GM21367 (cell line): ENCODE results near the gene TTC38.

ENCODE experiments used
- ATAC-seq: cut with Tn5 transposase; IDR thresholded peaks from one replicate; pipeline ENCODE4 v1.9.1; 2021; ENCODE audit not compliant: unreplicated experiment

Gene TTC38

DNA sequence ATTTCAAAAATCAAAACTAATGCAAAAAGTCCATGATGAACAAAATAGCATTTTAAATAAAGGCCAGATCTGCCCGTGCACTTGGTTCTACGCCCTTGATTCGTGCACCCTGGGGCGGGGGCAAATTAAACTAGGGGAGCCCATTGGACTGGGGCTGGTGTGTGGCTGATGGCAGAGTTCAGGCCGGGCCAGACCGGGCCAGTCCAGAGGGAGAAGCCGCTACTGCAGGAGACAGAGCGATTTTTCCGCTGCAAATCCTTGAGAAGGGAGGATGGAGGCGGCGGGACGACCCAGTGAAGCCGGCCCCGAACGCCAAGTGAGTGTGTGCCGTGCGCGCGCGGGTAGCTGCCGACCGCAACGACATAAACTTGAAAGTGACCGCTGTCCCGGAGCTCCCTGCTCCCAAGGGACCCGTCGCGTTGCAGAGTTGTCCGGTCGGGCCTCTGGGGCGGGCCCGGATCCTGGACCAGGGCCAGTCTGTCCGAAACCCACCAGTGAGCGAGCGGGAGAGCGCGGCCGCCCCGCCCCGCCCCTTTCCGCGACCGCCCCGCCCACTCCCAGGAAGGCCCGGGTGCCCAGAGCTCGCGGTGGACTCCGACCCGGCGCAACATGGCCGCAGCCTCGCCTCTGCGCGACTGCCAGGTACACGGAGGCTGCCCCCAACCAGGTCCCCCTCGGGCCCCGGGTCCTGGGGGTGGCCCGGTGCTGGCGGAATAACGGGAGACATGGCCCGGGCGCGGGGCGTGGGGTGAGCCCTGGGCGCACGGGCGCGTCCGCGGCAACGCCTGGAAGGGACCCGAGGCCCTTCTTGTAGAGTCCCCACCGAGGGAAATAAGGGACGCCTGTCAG is at the start of gene TTC38:
TTC38 (plus strand) TSS at position 578 of the 849 bp plus-strand sequence; CDS start at position 610, 32 bp downstream.
- ATAC-seq = peak; percentile 73

GRCh38 chr22:46219636-46220035 is 48.2 kb upstream of the TTC38 start:
- ATAC-seq = no peak

GRCh38 chr22:46220921-46221320 is 46.9 kb upstream of the TTC38 start:
- no peak for ATAC-seq

DNA sequence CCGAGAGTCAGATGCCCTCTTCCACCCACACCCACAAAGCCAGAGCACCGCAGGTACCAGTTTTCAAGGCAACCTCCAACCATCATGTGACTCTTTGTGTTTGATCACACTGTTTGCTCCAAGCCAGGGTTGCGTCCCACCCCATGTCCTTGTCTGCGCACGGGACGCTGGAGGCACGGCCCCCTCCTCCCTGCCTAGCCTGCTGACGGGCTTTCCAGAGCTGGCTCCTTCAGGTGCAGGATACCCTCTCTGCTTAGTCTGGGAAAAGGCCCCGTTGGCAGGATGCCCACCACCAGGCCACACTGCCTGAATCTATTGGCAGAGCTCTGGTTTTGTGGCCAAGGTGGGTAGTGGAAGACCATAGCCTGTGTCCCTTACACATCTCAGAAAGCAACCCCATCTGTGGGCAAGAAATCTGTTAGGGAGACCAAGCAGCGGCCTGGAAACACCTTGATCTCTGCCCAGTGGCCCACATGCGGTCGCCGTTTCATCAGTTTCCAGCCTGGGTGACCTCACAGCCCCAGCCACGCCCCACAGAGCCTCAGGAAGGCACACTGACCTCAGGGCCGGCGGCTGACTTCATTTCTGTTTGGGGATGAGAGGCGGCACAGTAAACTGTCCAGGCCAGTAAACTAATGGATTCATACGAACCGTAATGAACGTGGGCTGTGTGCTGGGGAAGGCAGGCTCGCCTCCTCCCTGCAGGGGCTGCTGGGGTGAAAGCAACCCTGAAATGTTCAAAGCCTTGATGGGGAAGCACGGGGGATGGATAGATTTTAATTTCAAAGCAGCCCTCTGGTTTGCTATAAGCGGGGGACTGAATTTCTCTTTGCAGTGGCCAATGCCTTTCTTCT is 43.5 kb upstream of the TTC38 start:
- ATAC-seq = no peak

- no peak for ATAC-seq
Measured at GRCh38 chr22:46224898-46225290, 42.9 kb upstream of the TTC38 start.

GRCh38 chr22:46225631-46226030 is 42.2 kb upstream of the TTC38 start:
- no peak for ATAC-seq

- ATAC-seq = no peak
Measured at GRCh38 chr22:46226577-46226976, 41.2 kb upstream of the TTC38 start.

GRCh38 chr22:46229701-46230100 is 38.1 kb upstream of the TTC38 start:
- ATAC-seq = no peak

GRCh38 chr22:46230262-46230901 is 37.4 kb upstream of the TTC38 start:
- no peak for ATAC-seq

DNA sequence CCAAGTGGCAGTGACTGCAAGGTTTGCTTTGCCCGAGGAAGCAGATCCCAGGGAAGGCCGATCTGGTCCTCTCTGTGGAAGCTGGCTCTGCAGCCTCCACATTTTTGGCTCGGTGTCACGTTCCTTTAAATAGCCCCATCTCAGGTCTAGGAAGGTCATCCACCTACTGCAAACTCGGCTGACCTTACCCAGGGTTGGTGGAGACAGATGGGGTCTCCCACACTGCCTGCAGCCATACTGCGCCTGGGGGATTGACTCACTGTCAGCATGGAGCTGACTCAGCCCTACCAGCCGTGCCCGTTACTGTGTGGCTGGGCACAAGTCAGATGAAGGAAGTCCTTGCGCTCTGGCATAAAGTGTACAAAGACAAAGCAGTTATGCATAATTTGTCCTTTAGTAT is 34.6 kb upstream of the TTC38 start:
- no peak for ATAC-seq

GRCh38 chr22:46234969-46235368 is 32.8 kb upstream of the TTC38 start:
- ATAC-seq = no peak

DNA sequence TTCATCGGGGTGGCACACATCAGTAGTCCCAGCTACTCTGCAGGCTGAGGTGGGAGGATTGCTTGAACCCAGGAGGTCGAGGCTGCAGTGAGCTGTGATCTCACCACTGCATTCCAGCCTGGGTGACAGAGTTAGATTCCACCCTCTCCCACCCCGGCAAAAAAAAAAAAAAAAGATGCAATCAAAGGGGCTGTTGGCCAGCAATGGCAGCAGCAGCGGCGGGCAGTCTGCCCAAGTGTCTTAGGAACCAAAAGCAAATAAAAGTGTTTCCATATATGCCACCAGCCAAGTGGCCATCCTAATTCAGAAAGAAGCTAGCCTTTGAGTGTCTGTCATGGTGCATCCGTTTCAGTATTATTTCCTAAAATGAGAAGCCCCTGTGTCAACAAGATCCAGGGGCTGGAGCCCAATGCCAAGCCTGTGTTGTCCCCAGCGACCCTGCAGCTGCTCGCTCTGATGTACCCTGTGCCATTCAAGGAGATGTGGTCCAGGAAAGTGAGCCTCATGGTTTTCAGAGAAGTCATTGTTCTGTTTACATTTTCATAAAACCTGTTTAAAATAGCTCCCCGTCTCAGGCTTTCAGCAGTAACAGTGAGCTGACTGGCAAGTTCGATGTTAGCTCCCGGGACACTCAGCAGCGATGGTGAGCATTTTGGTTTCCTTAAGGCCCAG is 30.2 kb upstream of the TTC38 start:
- no peak for ATAC-seq

DNA sequence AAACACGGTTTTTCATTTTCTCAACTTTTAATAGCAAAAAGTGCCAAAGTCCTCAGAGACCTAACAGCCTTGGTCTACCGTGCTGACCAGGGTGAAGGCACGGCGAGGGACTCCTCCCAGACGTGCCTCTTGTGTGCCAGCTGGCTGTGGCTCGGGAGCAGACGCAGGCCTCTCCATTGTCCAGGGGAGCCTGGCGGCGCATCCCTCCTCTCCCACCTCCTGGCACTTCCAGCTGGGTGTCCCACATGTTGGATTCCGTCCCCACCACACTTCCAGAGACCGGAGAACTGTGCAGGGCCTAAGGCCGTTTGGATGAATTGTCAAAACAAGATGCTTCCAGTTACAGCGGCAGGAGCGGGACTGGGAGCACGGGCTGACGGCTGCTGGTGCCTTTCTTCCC is 29.3 kb upstream of the TTC38 start:
- ATAC-seq = no peak

DNA sequence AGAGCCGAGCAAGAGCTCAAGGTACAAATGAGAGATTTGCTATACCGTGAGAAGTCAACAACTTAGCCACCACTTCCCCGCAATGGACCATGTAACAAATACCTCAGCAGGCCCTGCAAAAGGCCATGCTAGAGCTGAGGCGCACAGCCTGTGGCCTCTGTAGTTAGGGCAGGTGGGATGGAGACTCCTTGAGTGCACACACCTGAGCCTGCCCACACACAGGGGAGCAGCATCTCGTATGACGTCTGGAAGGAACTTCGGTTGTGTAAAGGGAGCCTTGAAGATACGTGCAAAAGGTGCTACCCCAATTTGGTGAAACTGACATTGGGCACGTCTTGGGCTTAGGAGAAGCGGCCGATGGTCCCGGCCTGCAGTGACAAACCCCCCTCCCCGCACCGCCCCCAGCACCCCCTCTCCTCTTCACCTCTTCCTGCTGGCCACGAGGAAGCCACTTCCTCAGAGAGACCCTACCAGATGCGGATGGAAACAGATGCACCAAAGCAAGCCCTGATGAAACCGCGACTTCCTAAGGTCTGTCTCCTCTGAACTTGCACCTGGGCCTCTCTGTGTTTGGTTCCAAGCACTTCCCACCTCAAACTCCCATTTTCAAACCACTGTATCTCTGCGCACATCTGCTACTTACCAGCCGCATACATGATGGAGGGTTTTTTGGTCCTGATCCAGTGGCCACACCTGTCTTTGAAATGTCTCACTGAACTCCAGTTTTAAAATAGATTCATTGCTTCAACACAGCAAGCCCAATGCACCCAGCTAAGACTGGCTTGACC is 28.4 kb upstream of the TTC38 start:
- ATAC-seq = no peak

DNA sequence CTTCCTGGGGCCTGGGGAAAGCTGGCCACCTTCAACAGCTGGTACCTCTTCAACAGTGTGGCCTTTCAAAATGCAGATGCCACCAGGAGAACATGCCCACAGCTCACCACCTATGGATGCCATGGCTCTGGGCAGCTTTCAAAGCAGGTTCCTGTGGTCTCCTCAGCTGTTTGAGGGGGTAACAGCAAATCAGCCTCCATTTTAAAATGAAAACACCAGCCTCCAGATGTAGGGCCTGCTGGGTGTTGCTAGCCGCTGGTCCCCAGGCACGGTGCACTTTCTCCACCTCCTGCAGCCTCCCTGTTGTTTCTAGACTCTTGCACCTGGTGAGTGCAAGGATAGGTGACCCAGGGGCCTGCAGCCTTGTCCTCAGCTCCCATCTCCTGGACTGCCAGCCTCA is 27.7 kb upstream of the TTC38 start:
- ATAC-seq = no peak

GRCh38 chr22:46240506-46240905 is 27.3 kb upstream of the TTC38 start:
- no peak for ATAC-seq

- no peak for ATAC-seq
Measured at GRCh38 chr22:46240907-46241306, 26.9 kb upstream of the TTC38 start.

DNA sequence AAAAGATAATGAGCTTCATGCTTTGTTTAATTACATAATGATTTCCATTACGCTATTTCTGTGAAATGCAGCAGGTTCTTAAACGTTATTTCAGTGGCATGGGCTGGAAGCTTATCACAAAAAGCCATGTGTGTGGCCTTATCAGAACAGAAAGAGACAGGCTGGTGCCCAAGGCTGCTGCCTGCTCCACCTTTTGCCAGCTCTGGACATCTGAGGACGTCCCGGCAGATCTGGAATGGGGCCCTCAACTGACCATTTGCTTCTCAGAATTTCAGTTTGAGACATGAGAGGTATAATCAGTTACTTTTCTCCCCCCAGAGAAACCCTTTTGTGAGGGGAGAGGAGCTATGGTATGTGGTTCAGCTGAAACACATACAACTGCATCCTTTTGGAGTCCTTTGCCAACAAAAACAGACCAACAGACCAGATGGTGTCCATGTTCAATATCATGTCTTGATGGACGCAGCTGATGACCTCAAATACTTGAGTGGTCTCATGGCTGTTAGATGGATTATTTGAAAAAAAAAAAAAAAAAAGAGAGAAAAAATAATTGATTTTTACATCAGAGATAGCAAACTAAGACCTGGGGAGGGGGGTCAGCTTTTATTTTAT is 26.3 kb upstream of the TTC38 start:
- no peak for ATAC-seq

GRCh38 chr22:46242076-46242475 is 25.7 kb upstream of the TTC38 start:
- ATAC-seq = no peak

GRCh38 chr22:46244771-46245170 is 23.0 kb upstream of the TTC38 start:
- no peak for ATAC-seq
